B cell (primary cell): ENCODE data around the gene CCDC106. TPM values are rescaled to one million over a fixed set of nuclear protein-coding genes. Genes with fewer than 3 reads are reported as not detected.

ENCODE experiments used
- ATAC-seq: fragments of 200-7000 bp; cut with Tn5 transposase; one replicate; pipeline ENCODE4 v1.10.0; 2021; ENCODE audit warnings: low read depth, mild to moderate bottlenecking, moderate number of reproducible peaks, moderate library complexity
- CTCF ChIA-PET: fragments of 350-600 bp; sonication (Branson Sonifier 250); formaldehyde crosslinking; loops from one replicate; lab custom pipeline; 2021; ENCODE audit warnings: antibody characterized with exemption, inconsistent platforms; lab: Charles Lee
- POLR2A ChIA-PET: fragments of 350-600 bp; sonication (Branson Sonifier 250); formaldehyde crosslinking; loops from one replicate; lab custom pipeline; 2021; ENCODE audit warnings: antibody characterized with exemption; lab: Charles Lee
- DNase-seq: peaks from one replicate; pipeline ENCODE4 v3.0.0; 2013
- H2AFZ ChIP-seq: 2 replicates; pipeline ENCODE4 v1.6.1; 2012; ENCODE audit warnings: mild to moderate bottlenecking, low read depth, low read length; ENCODE audit not compliant: insufficient read depth, poor library complexity, severe bottlenecking
- H3K27ac ChIP-seq, 2 donors: 1 replicate in 1 of 2; 2 replicates in 1 of 2; pipeline ENCODE4 v1.5.1; 2012 to 2013; ENCODE audit warnings: low read length in 2 of 2, mild to moderate bottlenecking in 2 of 2, moderate library complexity in 1 of 2
- H3K27me3 ChIP-seq, 4 experiments: fragments of 200-600 bp in 1 of 4; sonication (generic) in 1 of 4; replicated peaks in 1 of 4; 1 replicate in 2 of 4; 2 replicates in 2 of 4; pipeline versions ENCODE4 v1.6.1 to v1.7.0; 2013 to 2016; ENCODE audit warnings: low read length in 3 of 4, mild to moderate bottlenecking in 2 of 4, mixed read lengths in 1 of 4, moderate library complexity in 1 of 4; ENCODE audit not compliant: insufficient read depth in 4 of 4, control insufficient read depth in 3 of 4; ENCODE audit errors: control extremely low read depth in 1 of 4
- H3K36me3 ChIP-seq, 2 experiments: replicated peaks in 1 of 2; 1 replicate in 1 of 2; 2 replicates in 1 of 2; pipeline versions ENCODE4 v1.6.1 to v1.7.1; 2013; ENCODE audit warnings: low read length in 1 of 2; ENCODE audit not compliant: insufficient read depth in 2 of 2, control insufficient read depth in 1 of 2; ENCODE audit errors: control extremely low read depth in 1 of 2, extremely low read depth in 1 of 2
- H3K4me1 ChIP-seq, 2 donors: fragments of 200-600 bp in 1 of 2; sonication (generic) in 1 of 2; 1 replicate in 1 of 2; 2 replicates in 1 of 2; pipeline versions ENCODE4 v1.5.1 to v1.6.1; 2013 to 2017; ENCODE audit warnings: low read length in 2 of 2; ENCODE audit not compliant: control insufficient read depth in 2 of 2, insufficient read depth in 2 of 2
- H3K4me2 ChIP-seq: replicated peaks from 2 replicates; pipeline ENCODE3; 2012; ENCODE audit warnings: mild to moderate bottlenecking, low read depth, low read length; ENCODE audit not compliant: poor library complexity, severe bottlenecking
- H3K4me3 ChIP-seq, 5 experiments: fragments of 200-600 bp in 1 of 5; sonication (generic) in 1 of 5; 1 replicate in 3 of 5; 2 replicates in 2 of 5; pipeline versions ENCODE4 v1.5.1 to v1.7.0; 2011 to 2016; ENCODE audit warnings: low read length in 4 of 5, mild to moderate bottlenecking in 4 of 5, low read depth in 2 of 5, control low read depth in 1 of 5, moderate library complexity in 1 of 5; ENCODE audit not compliant: insufficient read depth in 1 of 5; ENCODE audit errors: control extremely low read depth in 1 of 5, extremely low read depth in 1 of 5
- H3K79me2 ChIP-seq: fragments of 200-600 bp; sonication (generic); one replicate; pipeline ENCODE4 v1.6.0; 2016; ENCODE audit warnings: low read length; ENCODE audit not compliant: control insufficient read depth, insufficient read depth
- H3K9ac ChIP-seq: fragments of 200-600 bp; sonication (generic); 2 replicates; pipeline ENCODE4 v1.6.1; 2017; ENCODE audit warnings: mild to moderate bottlenecking, low read length, moderate library complexity
- H3K9me3 ChIP-seq, 3 donors: one replicate each; pipeline versions ENCODE4 v1.6.1 to v1.7.1; 2013; ENCODE audit warnings: low read length in 2 of 3; ENCODE audit not compliant: control insufficient read depth in 2 of 3, insufficient read depth in 1 of 3; ENCODE audit errors: control extremely low read depth in 1 of 3
- H4K20me1 ChIP-seq: 2 replicates; pipeline ENCODE4 v1.6.0; 2012; ENCODE audit warnings: mild to moderate bottlenecking, low read length; ENCODE audit not compliant: insufficient read depth, control insufficient read depth, poor library complexity, severe bottlenecking
- H3K27ac Mint-ChIP-seq: one replicate; pipeline ENCODE4 v1.8.0; 2021; ENCODE audit warnings: mixed read lengths
- H3K27me3 Mint-ChIP-seq: one replicate; pipeline ENCODE4 v1.8.0; 2021; ENCODE audit warnings: mixed read lengths
- H3K4me1 Mint-ChIP-seq: one replicate; pipeline ENCODE4 v1.8.0; 2021; ENCODE audit warnings: mixed read lengths
- H3K4me3 Mint-ChIP-seq: one replicate; pipeline ENCODE4 v1.8.0; 2021; ENCODE audit warnings: mixed read lengths
- H3K9me3 Mint-ChIP-seq: one replicate; pipeline ENCODE4 v1.8.0; 2022; ENCODE audit warnings: mixed read lengths; ENCODE audit not compliant: insufficient read depth
- CTCF ChIP-seq: fragments of 200-600 bp; IDR thresholded peaks from one replicate; pipeline ENCODE4 v1.8.0; 2022; ENCODE audit warnings: antibody characterized with exemption, mild to moderate bottlenecking
- EZH2 ChIP-seq: IDR thresholded peaks from 2 replicates; pipeline ENCODE4 v1.6.1; 2012; ENCODE audit warnings: borderline replicate concordance, low read depth, mild to moderate bottlenecking, moderate library complexity, low read length; ENCODE audit not compliant: insufficient read depth, poor library complexity, severe bottlenecking
- WGBS: methylation state at CpG from one replicate; pipeline ENCODE4 v1.1.5; 2013; ENCODE audit warnings: missing lambda C conversion rate; ENCODE audit not compliant: insufficient coverage; 5-methylcytosine and 5-hydroxymethylcytosine counted together
- intact Hi-C: fragments of 100-400 bp; cut with micrococcal nuclease; formaldehyde crosslinking; loops from one replicate; pipeline ENCODE4 v1.10.0; 2022
- polyA plus RNA-seq: library from polyadenylated mRNA; depleted of rRNA; stranded (reverse); fragments of >200 nt; gene quantifications from 2 replicates; pipeline ENCODE4 v1.2.3, GENCODE V29; 2012
- total RNA-seq, 2 donors: library from RNA; stranded (reverse); fragments of 120-200 nt in 1 of 2; gene quantifications; 1 replicate in 1 of 2; 2 replicates in 1 of 2; pipeline versions ENCODE4 v1.2.3 to v1.2.4, GENCODE V29; 2013 to 2022

Gene CCDC106
- total and polyA plus RNA-seq, 2 donors (not counting 1 experiment from before 2014, with no cell fraction given), result 25.2 to 52.1 TPM

GRCh38 chr19:55677572-55678028 lies 29.6 kb downstream of the CCDC106 start:
- H3K4me1 Mint-ChIP-seq, result peaks cover 64% of the 10 kb centered on the region
- DNase-seq, result no peak
- H3K4me3 Mint-ChIP-seq, result peak overlapping the region; percentile 95
- Histone ChIP-seq H3K36me3 (peaks cover 0 to 60% of the 10 kb centered on the region in 2 experiments), H3K9ac (peak overlapping the region; percentile 80), H3K4me2 (peak overlapping the region; percentile 82), H3K79me2 (peaks cover 78% of the 10 kb centered on the region), H3K27ac (peak overlapping the region; percentile 87 to 93), H2AFZ (no peak overlapping the region), H3K27me3 (no peaks in the 10 kb centered on the region), H3K4me3 (peak overlapping the region in 4 of 5 experiments; percentile 6 to 93 (median 26)), H4K20me1 (peaks cover 72% of the 10 kb centered on the region), H3K4me1 (peaks cover 50 to 70% of the 10 kb centered on the region in 2 donors), H3K9me3 (peaks cover 0 to 2% (median 0%) of the 10 kb centered on the region in 3 donors)
- peak overlapping the region; percentile 96 for H3K27ac Mint-ChIP-seq
- ATAC-seq, result no peak
- H3K9me3 Mint-ChIP-seq, result no peaks in the 10 kb centered on the region
- ChIA-PET CTCF (interaction anchor here (1.1 to 1.8 kb wide), 3 partner anchors 22 to 26 kb away, joined by 4 to 6 read pairs (median 5); partner anchors contain the start of gene U2AF2), POLR2A (interaction anchor here (0.6 to 1.5 kb wide), 3 partner anchors 23 to 1432 kb away, joined by 3 to 8 read pairs (median 6); partner anchors contain the start of genes U2AF2 and ZNF581)
- intact Hi-C loops, result loop anchor here (1.0 to 5.0 kb wide), 4 partner anchors 35 to 1475 kb away; partner anchors contain the start of genes PPP1R12C, RPS9, ZNF580 and ZNF581
- TF ChIP-seq EZH2, result no peak
- no peak for TF ChIP-seq CTCF
- H3K27me3 Mint-ChIP-seq, result no peaks in the 10 kb centered on the region
- WGBS, result 56% methylated on average over 6 of the region's 6 CpGs
